NCI-H2107 treated with DMSO at 0.1 percent for 48 hours (cell line): ENCODE data around the gene KIAA1755.
"Not testable (repeated sequence)": the region's sequence is repeated elsewhere in the genome, so short reads cannot be mapped to it uniquely, and the experiment has no call there.

Experiments used
- DNase-seq: peaks from one replicate; lab custom pipeline; 2025; ENCODE audit not compliant: unreplicated experiment; lab: John Stamatoyannopoulos, UW

The KIAA1755 gene

GRCh38 chr20:38290829-38291814, 30.6 kb upstream of the KIAA1755 start:
- DNase-seq = no peak

GRCh38 chr20:38286586-38287531, 26.3 kb upstream of the KIAA1755 start:
- no peak for DNase-seq

GRCh38 chr20:38284893-38285444, 24.4 kb upstream of the KIAA1755 start:
- DNase-seq = no peak

- not testable (repeated sequence) for DNase-seq
Observed at GRCh38 chr20:38284066-38284650, 23.6 kb upstream of the KIAA1755 start.

- no peak for DNase-seq
Observed at GRCh38 chr20:38283236-38283635, 22.7 kb upstream of the KIAA1755 start.

- not testable (repeated sequence) for DNase-seq
Observed at GRCh38 chr20:38281176-38281915, 20.8 kb upstream of the KIAA1755 start.

GRCh38 chr20:38278763-38279162, 18.2 kb upstream of the KIAA1755 start:
- DNase-seq = no peak

GRCh38 chr20:38278131-38278530, 17.6 kb upstream of the KIAA1755 start:
- DNase-seq = no peak

- DNase-seq = no peak
Observed at GRCh38 chr20:38277691-38278090, 17.2 kb upstream of the KIAA1755 start.

GRCh38 chr20:38277285-38277684, 16.8 kb upstream of the KIAA1755 start:
- no peak for DNase-seq

- no peak for DNase-seq
Observed at GRCh38 chr20:38275815-38276550, 15.4 kb upstream of the KIAA1755 start.

GRCh38 chr20:38272961-38273360, 12.4 kb upstream of the KIAA1755 start:
- no peak for DNase-seq

GRCh38 chr20:38272398-38272797, 11.9 kb upstream of the KIAA1755 start:
- no peak for DNase-seq

GRCh38 chr20:38271608-38272120, 11.1 kb upstream of the KIAA1755 start:
- DNase-seq = no peak

- DNase-seq = no peak
Observed at GRCh38 chr20:38270869-38271605, 10.5 kb upstream of the KIAA1755 start.

- no peak for DNase-seq
Observed at GRCh38 chr20:38269715-38270114, 9.2 kb upstream of the KIAA1755 start.

- no peak for DNase-seq
Observed at GRCh38 chr20:38269040-38269439, 8.5 kb upstream of the KIAA1755 start.

- DNase-seq = no peak
Observed at GRCh38 chr20:38267901-38268514, 7.5 kb upstream of the KIAA1755 start.
